ENCODE data around the gene TSKU. TPM values are rescaled to one million over a fixed set of nuclear protein-coding genes. Genes with fewer than 3 reads are reported as not detected.
A peak's percentile ranks its signal among the peaks of the same experiment; 100 is the strongest.

The TSKU gene
- total RNA-seq, 2 donors from 2014 or later: not detected

- H3K27ac Mint-ChIP-seq: no peak overlapping the region
- H3K27me3 Mint-ChIP-seq: peaks cover 7 to 8% of the 10 kb centered on the region in 2 donors
- no peak overlapping the region for H3K4me3 Mint-ChIP-seq
- peaks cover 12 to 14% of the 10 kb centered on the region in 2 donors for H3K4me1 Mint-ChIP-seq (ENCODE audit: low read depth in 2 of 2)
- H3K9me3 Mint-ChIP-seq: no peaks in the 10 kb centered on the region
- ATAC-seq (no peak), DNase-seq (ENCODE audit: low spot score) (no peak)
- H3K36me3 Mint-ChIP-seq: no peaks in the 10 kb centered on the region
Measured at GRCh38 chr11:76769645-76770586, 13.2 kb upstream of the TSKU start.

GRCh38 chr11:76770642-76771445, 12.3 kb upstream of the TSKU start:
- ATAC-seq (no peak), DNase-seq (ENCODE audit: low spot score) (no peak)
- Mint-ChIP-seq H3K4me3 (no peak overlapping the region), H3K36me3 (no peaks in the 10 kb centered on the region), H3K4me1 (ENCODE audit: low read depth in 2 of 2) (peaks cover 12 to 14% of the 10 kb centered on the region in 2 donors), H3K27me3 (peaks cover 4 to 9% of the 10 kb centered on the region in 2 donors), H3K9me3 (no peaks in the 10 kb centered on the region), H3K27ac (no peak overlapping the region)

- Mint-ChIP-seq H3K36me3 (peaks cover 4% of the 10 kb centered on the region), H3K9me3 (peaks cover 2% of the 10 kb centered on the region), H3K27me3 (peaks cover 2 to 14% of the 10 kb centered on the region in 2 donors), H3K27ac (no peak overlapping the region), H3K4me1 (ENCODE audit: low read depth in 2 of 2) (peaks cover 12 to 14% of the 10 kb centered on the region in 2 donors), H3K4me3 (no peak overlapping the region)
- DNase-seq (ENCODE audit: low spot score) (no peak), ATAC-seq (no peak)
Measured at GRCh38 chr11:76771446-76772099, 11.6 kb upstream of the TSKU start.

GRCh38 chr11:76772100-76772782, 10.9 kb upstream of the TSKU start:
- ATAC-seq (no peak), DNase-seq (ENCODE audit: low spot score) (no peak)
- Mint-ChIP-seq H3K36me3 (peaks cover 11% of the 10 kb centered on the region), H3K27ac (no peak overlapping the region), H3K4me1 (ENCODE audit: low read depth in 2 of 2) (peaks cover 9 to 10% of the 10 kb centered on the region in 2 donors), H3K9me3 (peaks cover 9% of the 10 kb centered on the region), H3K27me3 (peaks cover 8 to 21% of the 10 kb centered on the region in 2 donors), H3K4me3 (no peak overlapping the region)

GRCh38 chr11:76772783-76773106, 10.4 kb upstream of the TSKU start:
- H3K27me3 Mint-ChIP-seq: peaks cover 11 to 25% of the 10 kb centered on the region in 2 donors
- peaks cover 15% of the 10 kb centered on the region for H3K36me3 Mint-ChIP-seq
- H3K9me3 Mint-ChIP-seq: peaks cover 12% of the 10 kb centered on the region
- ATAC-seq (no peak), DNase-seq (ENCODE audit: low spot score) (no peak)
- no peak overlapping the region for H3K27ac Mint-ChIP-seq
- H3K4me1 Mint-ChIP-seq (ENCODE audit: low read depth in 2 of 2): peaks cover 8 to 9% of the 10 kb centered on the region in 2 donors
- H3K4me3 Mint-ChIP-seq: no peak overlapping the region

GRCh38 chr11:76773921-76774361, 9.2 kb upstream of the TSKU start:
- Mint-ChIP-seq H3K4me3 (no peak overlapping the region), H3K27me3 (peaks cover 21 to 35% of the 10 kb centered on the region in 2 donors), H3K27ac (no peak overlapping the region), H3K36me3 (peaks cover 22% of the 10 kb centered on the region), H3K4me1 (ENCODE audit: low read depth in 2 of 2) (no peaks in the 10 kb centered on the region), H3K9me3 (peaks cover 12% of the 10 kb centered on the region)
- ATAC-seq: no peak
- DNase-seq (ENCODE audit: low spot score): no peak

GRCh38 chr11:76776472-76776871, 6.7 kb upstream of the TSKU start:
- Mint-ChIP-seq H3K9me3 (peaks cover 12% of the 10 kb centered on the region), H3K4me3 (no peak overlapping the region), H3K27me3 (peaks cover 32 to 52% of the 10 kb centered on the region in 2 donors), H3K36me3 (peaks cover 22% of the 10 kb centered on the region), H3K27ac (no peak overlapping the region), H3K4me1 (ENCODE audit: low read depth in 2 of 2) (no peaks in the 10 kb centered on the region)
- DNase-seq (ENCODE audit: low spot score): no peak
- no peak for ATAC-seq

- H3K36me3 Mint-ChIP-seq: peaks cover 22% of the 10 kb centered on the region
- DNase-seq (ENCODE audit: low spot score) (no peak), ATAC-seq (no peak)
- H3K9me3 Mint-ChIP-seq: peaks cover 12% of the 10 kb centered on the region
- no peak overlapping the region for H3K4me3 Mint-ChIP-seq
- peaks cover 32 to 53% of the 10 kb centered on the region in 2 donors for H3K27me3 Mint-ChIP-seq
- H3K27ac Mint-ChIP-seq: no peak overlapping the region
- H3K4me1 Mint-ChIP-seq (ENCODE audit: low read depth in 2 of 2): no peaks in the 10 kb centered on the region
Measured at GRCh38 chr11:76777305-76777704, 5.9 kb upstream of the TSKU start.

- H3K27me3 Mint-ChIP-seq: peaks cover 37 to 59% of the 10 kb centered on the region in 2 donors
Measured at GRCh38 chr11:76777876-76778275, 5.3 kb upstream of the TSKU start.

GRCh38 chr11:76778874-76779273, 4.3 kb upstream of the TSKU start:
- Mint-ChIP-seq H3K4me1 (ENCODE audit: low read depth in 2 of 2) (peaks cover 5 to 6% of the 10 kb centered on the region in 2 donors), H3K27ac (no peak overlapping the region), H3K9me3 (peaks cover 12% of the 10 kb centered on the region), H3K4me3 (no peak overlapping the region), H3K36me3 (peaks cover 22% of the 10 kb centered on the region), H3K27me3 (peaks cover 38 to 62% of the 10 kb centered on the region in 2 donors)
- DNase-seq (ENCODE audit: low spot score): peak; percentile 13
- no peak for ATAC-seq

More at GRCh38 chr11:76777876-76778275, 5.3 kb upstream of the TSKU start:
- Mint-ChIP-seq H3K4me1 (ENCODE audit: low read depth in 2 of 2) (peaks cover 4 to 5% of the 10 kb centered on the region in 2 donors), H3K4me3 (no peak overlapping the region), H3K27ac (no peak overlapping the region), H3K36me3 (peaks cover 22% of the 10 kb centered on the region), H3K9me3 (peaks cover 12% of the 10 kb centered on the region)
- ATAC-seq: no peak
- DNase-seq (ENCODE audit: low spot score): peak; percentile 3

- Mint-ChIP-seq H3K36me3 (peaks cover 21% of the 10 kb centered on the region), H3K27me3 (peaks cover 50 to 65% of the 10 kb centered on the region in 2 donors), H3K4me1 (ENCODE audit: low read depth in 2 of 2) (peaks cover 5 to 6% of the 10 kb centered on the region in 2 donors), H3K9me3 (peaks cover 12% of the 10 kb centered on the region), H3K27ac (no peak overlapping the region), H3K4me3 (no peak overlapping the region)
- ATAC-seq (no peak), DNase-seq (ENCODE audit: low spot score) (no peak)
Measured at GRCh38 chr11:76781046-76781801, 1.9 kb upstream of the TSKU start.

- H3K27me3 Mint-ChIP-seq: peaks cover 49 to 60% of the 10 kb centered on the region in 2 donors
Measured at GRCh38 chr11:76781807-76782530, 1.2 kb upstream of the TSKU start.

More at GRCh38 chr11:76781807-76782530, 1.2 kb upstream of the TSKU start:
- Mint-ChIP-seq H3K9me3 (peaks cover 6% of the 10 kb centered on the region), H3K36me3 (peaks cover 13% of the 10 kb centered on the region), H3K4me1 (ENCODE audit: low read depth in 2 of 2) (peaks cover 5 to 6% of the 10 kb centered on the region in 2 donors), H3K4me3 (no peak overlapping the region), H3K27ac (no peak overlapping the region)
- DNase-seq (ENCODE audit: low spot score) (no peak), ATAC-seq (no peak)

Measured in natural killer cell treated with Interleukin-12 subunit alpha and Interleukin-12 subunit beta and Interleukin-15 and Interleukin-18, amount 100 ng/mL, for 72 hours (primary cell).